HepG2 (cell line): ENCODE data around the gene NRIP2. TPM values are rescaled to one million over a fixed set of nuclear protein-coding genes. Genes with fewer than 3 reads are reported as not detected.

Source experiments
- AKAP8 ChIP-seq: sonication (generic); formaldehyde crosslinking; IDR thresholded peaks from 2 replicates; pipeline ENCODE4 v1.5.1; 2020; ENCODE audit warnings: mild to moderate bottlenecking, missing genetic modification reagents
- FOXC1 ChIP-seq: sonication (generic); formaldehyde crosslinking; IDR thresholded peaks from 2 replicates; pipeline ENCODE4 v1.8.0; 2022; ENCODE audit warnings: mild to moderate bottlenecking, missing genetic modification reagents, borderline replicate concordance
- FOXO1 ChIP-seq: sonication (generic); formaldehyde crosslinking; IDR thresholded peaks from 2 replicates; pipeline ENCODE4 v1.4.0; 2020; ENCODE audit warnings: missing genetic modification reagents
- GABPA ChIP-seq, 2 experiments: IDR thresholded peaks; 2 replicates each; pipeline ENCODE4 v1.6.1; 2011 to 2016; ENCODE audit warnings: low read depth in 2 of 2, low read length in 1 of 2, missing biosample characterization in 1 of 2, missing genetic modification characterization in 1 of 2
- HDAC1 ChIP-seq: sonication (generic); formaldehyde crosslinking; IDR thresholded peaks from 2 replicates; pipeline ENCODE4 v1.5.1; 2020; ENCODE audit warnings: mild to moderate bottlenecking, missing genetic modification reagents
- KMT2A ChIP-seq: sonication (generic); formaldehyde crosslinking; IDR thresholded peaks from 2 replicates; pipeline ENCODE4 v1.4.0; 2020; ENCODE audit warnings: missing genetic modification reagents
- RBM39 ChIP-seq: fragments of 200-400 bp; formaldehyde crosslinking; IDR thresholded peaks from one replicate; pipeline ENCODE4 v1.6.1; 2018; ENCODE audit warnings: antibody characterized with exemption, mild to moderate bottlenecking, low read depth, low read length; ENCODE audit not compliant: poor library complexity, severe bottlenecking
- THAP11 ChIP-seq: IDR thresholded peaks from 2 replicates; pipeline ENCODE4 v1.6.1; 2016; ENCODE audit warnings: missing biosample characterization, missing genetic modification reagents
- YEATS4 ChIP-seq: sonication (generic); formaldehyde crosslinking; IDR thresholded peaks from 2 replicates; pipeline ENCODE4 v1.4.0; 2020; ENCODE audit warnings: missing genetic modification reagents, borderline replicate concordance
- ZNF431 ChIP-seq: sonication (generic); formaldehyde crosslinking; IDR thresholded peaks from 2 replicates; pipeline ENCODE4 v1.9.0; 2022; ENCODE audit warnings: missing genetic modification reagents, low read depth, mild to moderate bottlenecking, borderline replicate concordance
- ZNF496 ChIP-seq: sonication (generic); formaldehyde crosslinking; IDR thresholded peaks from 2 replicates; pipeline ENCODE4 v1.8.1; 2023; ENCODE audit warnings: mild to moderate bottlenecking, moderate library complexity, missing genetic modification reagents; ENCODE audit not compliant: insufficient replicate concordance
- ZNF546 ChIP-seq: sonication (generic); formaldehyde crosslinking; conservative IDR thresholded peaks from 2 replicates; pipeline ENCODE4 v1.8.1; 2023; ENCODE audit warnings: mild to moderate bottlenecking, missing genetic modification reagents
- polyA plus RNA-seq, 8 experiments: library from polyadenylated mRNA; depleted of rRNA in 3 of 8; stranded (reverse) in 7 of 8; unstranded in 1 of 8; fragments of >200 nt; fragmentation: Illumina TruSeq in 4 of 8; extraction: Trizol in 4 of 8; gene quantifications; 2 replicates each; pipeline versions ENCODE4 v1.2.1 to v1.2.3, GENCODE V29; 2011 to 2016; ENCODE audit warnings: low read depth in 4 of 8, missing spikeins in 1 of 8, mixed read lengths in 1 of 8; ENCODE audit not compliant: insufficient read depth in 1 of 8
- total RNA-seq, 5 experiments: library from RNA; depleted of rRNA; stranded (reverse); fragments of >200 nt; fragmentation: Illumina TruSeq; extraction: Trizol; gene quantifications; 2 replicates each; pipeline ENCODE4 v1.2.3, GENCODE V29; 2016; ENCODE audit warnings: low read depth in 1 of 5
- TF ChIP-seq, protein P1 (sequence below): sonication (generic); formaldehyde crosslinking; IDR thresholded peaks from 2 replicates; pipeline ENCODE4 v1.4.0; 2020; ENCODE audit warnings: missing genetic modification reagents
- TF ChIP-seq, protein P2 (sequence below): IDR thresholded peaks from 2 replicates; pipeline ENCODE4 v1.6.1; 2016; ENCODE audit warnings: mild to moderate bottlenecking
- TF ChIP-seq, protein P3 (sequence below): sonication (generic); formaldehyde crosslinking; IDR thresholded peaks from 2 replicates; pipeline ENCODE4 v1.5.0; 2020; ENCODE audit warnings: mild to moderate bottlenecking, missing genetic modification reagents
- TF ChIP-seq, protein P4 (sequence below): sonication (generic); formaldehyde crosslinking; IDR thresholded peaks from 2 replicates; pipeline ENCODE4 v1.4.0; 2020; ENCODE audit warnings: mild to moderate bottlenecking, missing genetic modification reagents

Gene NRIP2
- total and polyA plus RNA-seq, 2 of the 13 experiments (the other 11 are each of a cell fraction or from before 2014, with no cell fraction given), result not detected

DNA sequence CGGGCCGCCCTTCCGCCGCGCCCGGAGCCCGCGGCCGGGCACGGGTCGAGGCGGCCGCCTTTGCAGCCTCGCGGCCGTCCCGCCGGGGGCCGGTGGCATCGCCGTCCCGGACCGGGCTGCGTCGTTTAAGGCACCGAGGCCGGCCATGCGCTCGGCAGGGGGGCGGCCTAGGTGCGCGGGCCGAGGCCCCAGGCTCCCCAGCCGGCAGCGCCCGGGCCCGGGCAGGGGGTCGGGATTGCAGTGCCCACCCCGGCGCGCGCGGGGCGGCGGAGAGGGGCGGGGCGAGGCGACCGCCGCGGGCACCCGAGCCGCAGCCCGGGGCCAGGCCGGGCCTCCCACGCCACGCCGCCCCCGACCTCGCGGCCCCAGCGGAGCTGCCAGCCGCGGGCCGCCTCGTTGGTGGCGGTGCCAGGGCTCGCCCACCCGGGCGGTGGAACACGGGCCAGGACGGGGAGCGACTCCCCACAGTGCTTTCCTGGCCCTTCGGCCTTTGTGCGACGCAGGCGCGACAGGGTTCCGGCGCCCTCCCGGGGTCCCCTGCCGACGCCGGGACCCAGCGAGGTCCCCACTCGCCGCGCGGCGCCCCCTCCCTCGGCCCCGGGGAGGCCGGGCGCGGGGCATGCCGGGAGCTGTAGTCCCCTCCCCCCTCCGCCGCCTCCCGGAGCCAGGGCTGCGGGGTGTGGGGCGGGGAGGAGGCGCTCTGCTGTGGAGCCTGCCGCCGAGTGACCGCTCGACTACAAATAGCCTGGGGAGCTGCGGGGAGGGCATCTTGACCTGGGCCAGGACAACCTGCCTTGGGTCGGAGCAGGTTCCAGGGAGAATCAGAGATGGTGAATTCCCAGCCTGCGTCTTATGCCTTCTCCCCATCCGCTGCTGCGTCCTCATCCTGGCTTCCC lies 39.3 kb downstream of the NRIP2 start (continued):
- TF ChIP-seq, protein P1, sequence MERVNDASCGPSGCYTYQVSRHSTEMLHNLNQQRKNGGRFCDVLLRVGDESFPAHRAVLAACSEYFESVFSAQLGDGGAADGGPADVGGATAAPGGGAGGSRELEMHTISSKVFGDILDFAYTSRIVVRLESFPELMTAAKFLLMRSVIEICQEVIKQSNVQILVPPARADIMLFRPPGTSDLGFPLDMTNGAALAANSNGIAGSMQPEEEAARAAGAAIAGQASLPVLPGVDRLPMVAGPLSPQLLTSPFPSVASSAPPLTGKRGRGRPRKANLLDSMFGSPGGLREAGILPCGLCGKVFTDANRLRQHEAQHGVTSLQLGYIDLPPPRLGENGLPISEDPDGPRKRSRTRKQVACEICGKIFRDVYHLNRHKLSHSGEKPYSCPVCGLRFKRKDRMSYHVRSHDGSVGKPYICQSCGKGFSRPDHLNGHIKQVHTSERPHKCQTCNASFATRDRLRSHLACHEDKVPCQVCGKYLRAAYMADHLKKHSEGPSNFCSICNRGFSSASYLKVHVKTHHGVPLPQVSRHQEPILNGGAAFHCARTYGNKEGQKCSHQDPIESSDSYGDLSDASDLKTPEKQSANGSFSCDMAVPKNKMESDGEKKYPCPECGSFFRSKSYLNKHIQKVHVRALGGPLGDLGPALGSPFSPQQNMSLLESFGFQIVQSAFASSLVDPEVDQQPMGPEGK (CRISPR knock-in tag), result peak; percentile 89
- TF ChIP-seq THAP11 (CRISPR knock-in tag) (peak; percentile 96), AKAP8 (peak; percentile 74), YEATS4 (CRISPR knock-in tag) (peak; percentile 27; the same call in 1 of the 2 replicates), ZNF496 (CRISPR knock-in tag) (no peak), FOXO1 (no peak), RBM39 (peak; percentile 67), ZNF431 (0 out of 2 replicates have a peak, but pooled peaks have one; percentile 13), FOXC1 (no peak), KMT2A (no peak), ZNF546 (CRISPR knock-in tag) (no peak), HDAC1 (peak; percentile 40; the same call in 1 of the 2 replicates), GABPA (IDR thresholded peaks at IDR 0.05; ENCODE audit: low read depth, low read length) (peak; percentile 38), GABPA (CRISPR knock-in tag; IDR thresholded peaks at IDR 0.05; ENCODE audit: low read depth) (no peak)
- TF ChIP-seq, protein P2, sequence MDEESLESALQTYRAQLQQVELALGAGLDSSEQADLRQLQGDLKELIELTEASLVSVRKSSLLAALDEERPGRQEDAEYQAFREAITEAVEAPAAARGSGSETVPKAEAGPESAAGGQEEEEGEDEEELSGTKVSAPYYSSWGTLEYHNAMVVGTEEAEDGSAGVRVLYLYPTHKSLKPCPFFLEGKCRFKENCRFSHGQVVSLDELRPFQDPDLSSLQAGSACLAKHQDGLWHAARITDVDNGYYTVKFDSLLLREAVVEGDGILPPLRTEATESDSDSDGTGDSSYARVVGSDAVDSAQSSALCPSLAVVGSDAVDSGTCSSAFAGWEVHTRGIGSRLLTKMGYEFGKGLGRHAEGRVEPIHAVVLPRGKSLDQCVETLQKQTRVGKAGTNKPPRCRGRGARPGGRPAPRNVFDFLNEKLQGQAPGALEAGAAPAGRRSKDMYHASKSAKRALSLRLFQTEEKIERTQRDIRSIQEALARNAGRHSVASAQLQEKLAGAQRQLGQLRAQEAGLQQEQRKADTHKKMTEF (CRISPR knock-in tag), result peak; percentile 41; the same call in 1 of the 2 replicates
- TF ChIP-seq, protein P3, sequence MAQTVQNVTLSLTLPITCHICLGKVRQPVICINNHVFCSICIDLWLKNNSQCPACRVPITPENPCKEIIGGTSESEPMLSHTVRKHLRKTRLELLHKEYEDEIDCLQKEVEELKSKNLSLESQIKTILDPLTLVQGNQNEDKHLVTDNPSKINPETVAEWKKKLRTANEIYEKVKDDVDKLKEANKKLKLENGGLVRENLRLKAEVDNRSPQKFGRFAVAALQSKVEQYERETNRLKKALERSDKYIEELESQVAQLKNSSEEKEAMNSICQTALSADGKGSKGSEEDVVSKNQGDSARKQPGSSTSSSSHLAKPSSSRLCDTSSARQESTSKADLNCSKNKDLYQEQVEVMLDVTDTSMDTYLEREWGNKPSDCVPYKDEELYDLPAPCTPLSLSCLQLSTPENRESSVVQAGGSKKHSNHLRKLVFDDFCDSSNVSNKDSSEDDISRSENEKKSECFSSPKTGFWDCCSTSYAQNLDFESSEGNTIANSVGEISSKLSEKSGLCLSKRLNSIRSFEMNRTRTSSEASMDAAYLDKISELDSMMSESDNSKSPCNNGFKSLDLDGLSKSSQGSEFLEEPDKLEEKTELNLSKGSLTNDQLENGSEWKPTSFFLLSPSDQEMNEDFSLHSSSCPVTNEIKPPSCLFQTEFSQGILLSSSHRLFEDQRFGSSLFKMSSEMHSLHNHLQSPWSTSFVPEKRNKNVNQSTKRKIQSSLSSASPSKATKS (CRISPR knock-in tag), result no peak
- TF ChIP-seq, protein P4, sequence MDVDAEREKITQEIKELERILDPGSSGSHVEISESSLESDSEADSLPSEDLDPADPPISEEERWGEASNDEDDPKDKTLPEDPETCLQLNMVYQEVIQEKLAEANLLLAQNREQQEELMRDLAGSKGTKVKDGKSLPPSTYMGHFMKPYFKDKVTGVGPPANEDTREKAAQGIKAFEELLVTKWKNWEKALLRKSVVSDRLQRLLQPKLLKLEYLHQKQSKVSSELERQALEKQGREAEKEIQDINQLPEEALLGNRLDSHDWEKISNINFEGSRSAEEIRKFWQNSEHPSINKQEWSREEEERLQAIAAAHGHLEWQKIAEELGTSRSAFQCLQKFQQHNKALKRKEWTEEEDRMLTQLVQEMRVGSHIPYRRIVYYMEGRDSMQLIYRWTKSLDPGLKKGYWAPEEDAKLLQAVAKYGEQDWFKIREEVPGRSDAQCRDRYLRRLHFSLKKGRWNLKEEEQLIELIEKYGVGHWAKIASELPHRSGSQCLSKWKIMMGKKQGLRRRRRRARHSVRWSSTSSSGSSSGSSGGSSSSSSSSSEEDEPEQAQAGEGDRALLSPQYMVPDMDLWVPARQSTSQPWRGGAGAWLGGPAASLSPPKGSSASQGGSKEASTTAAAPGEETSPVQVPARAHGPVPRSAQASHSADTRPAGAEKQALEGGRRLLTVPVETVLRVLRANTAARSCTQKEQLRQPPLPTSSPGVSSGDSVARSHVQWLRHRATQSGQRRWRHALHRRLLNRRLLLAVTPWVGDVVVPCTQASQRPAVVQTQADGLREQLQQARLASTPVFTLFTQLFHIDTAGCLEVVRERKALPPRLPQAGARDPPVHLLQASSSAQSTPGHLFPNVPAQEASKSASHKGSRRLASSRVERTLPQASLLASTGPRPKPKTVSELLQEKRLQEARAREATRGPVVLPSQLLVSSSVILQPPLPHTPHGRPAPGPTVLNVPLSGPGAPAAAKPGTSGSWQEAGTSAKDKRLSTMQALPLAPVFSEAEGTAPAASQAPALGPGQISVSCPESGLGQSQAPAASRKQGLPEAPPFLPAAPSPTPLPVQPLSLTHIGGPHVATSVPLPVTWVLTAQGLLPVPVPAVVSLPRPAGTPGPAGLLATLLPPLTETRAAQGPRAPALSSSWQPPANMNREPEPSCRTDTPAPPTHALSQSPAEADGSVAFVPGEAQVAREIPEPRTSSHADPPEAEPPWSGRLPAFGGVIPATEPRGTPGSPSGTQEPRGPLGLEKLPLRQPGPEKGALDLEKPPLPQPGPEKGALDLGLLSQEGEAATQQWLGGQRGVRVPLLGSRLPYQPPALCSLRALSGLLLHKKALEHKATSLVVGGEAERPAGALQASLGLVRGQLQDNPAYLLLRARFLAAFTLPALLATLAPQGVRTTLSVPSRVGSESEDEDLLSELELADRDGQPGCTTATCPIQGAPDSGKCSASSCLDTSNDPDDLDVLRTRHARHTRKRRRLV (CRISPR knock-in tag), result no peak
